Measurements from ENCODE around the gene WNT1.
A peak's percentile ranks its signal among the peaks of the same experiment; 100 is the strongest.

The WNT1 gene

DNA sequence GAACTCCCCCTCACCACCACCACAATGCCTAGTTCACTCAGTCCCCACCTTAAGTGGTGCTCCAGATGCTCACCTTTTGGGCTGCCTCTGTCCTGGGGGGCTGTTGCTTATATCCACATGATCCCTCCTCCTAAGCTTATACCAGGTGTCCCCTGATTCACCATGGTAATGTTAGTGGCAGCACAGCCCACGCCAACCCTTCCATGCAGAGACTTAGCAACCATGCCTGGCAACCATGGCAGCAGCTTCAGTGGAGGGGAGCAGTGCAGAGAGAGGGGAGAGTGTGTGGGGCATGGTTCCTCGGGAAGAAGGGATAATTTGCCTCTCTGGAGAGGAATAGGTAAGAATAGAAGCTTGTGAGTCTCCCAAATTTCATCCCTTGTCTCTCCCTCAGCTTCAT, 22.2 kb downstream of the WNT1 start:
- DNase-seq (ENCODE audit: low read depth in 2 of 2) = no peak

DNA sequence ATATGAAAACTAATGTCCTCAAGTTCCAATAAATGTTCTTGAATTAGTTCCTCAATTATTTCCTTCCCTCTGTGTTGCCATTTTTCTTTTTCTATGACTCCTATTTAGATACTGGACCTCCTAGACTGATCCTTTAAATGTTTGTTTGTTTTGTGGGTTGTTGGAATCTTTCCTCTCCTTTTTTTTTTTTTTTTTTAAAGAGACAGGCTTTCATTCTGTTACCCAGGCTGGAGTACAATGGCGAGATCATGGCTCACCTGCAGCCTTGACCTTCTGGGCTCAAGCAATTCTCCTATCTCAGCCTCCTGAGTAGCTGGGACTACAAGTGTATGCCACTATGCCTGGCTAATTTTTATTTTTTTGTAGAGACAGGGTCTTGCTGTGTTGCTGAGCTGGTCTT, 30.8 kb downstream of the WNT1 start:
- no peak for DNase-seq (ENCODE audit: low read depth in 2 of 2)

DNA sequence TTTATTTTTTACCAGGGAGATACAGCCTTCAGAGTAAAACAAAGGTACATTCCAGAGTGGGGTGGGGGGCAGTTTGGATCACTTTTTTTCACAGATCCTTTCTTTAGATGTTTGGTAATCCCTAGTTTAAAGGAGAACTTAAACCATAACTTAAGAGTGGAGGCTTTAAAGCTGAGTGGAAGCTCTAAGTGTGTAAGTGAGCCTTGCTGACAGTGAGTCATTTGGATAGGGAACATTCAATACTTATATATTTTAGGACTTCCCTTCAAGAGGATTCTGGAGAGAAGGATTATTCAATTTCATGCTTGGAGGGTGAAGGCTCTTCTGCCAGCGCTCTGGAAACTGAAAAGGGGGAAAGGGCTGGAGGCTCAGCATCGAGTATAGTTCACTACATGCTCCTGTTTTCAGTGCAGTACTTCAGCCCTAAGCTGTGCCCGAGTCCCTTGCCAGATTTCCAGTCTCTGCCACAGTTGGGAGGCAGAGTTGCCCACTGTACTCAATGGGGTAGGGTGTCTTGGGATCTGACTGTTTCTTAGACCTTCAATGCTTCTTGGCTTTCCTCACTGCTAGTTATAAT, 32.1 kb downstream of the WNT1 start:
- no peak for DNase-seq (ENCODE audit: low read depth in 2 of 2)

DNA sequence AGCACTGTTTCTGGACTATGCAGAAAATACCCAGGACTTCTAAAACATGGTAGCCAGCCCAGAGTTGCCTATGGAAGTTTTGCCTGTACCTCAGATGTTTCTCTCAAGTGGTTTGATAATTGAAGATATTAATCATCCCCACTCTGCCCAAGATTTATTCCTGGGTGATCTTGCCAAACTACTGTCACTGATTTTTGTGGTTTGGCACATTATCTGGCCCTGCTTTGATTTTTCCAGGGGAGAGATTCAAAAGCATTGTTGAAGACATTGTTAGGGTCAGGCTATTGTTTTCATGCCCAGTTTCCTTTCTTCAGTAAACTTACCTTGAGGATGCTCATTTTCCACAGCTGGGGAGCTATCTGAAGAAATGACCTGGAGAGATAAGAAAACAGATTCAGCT, 34.6 kb downstream of the WNT1 start:
- DNase-seq (ENCODE audit: low read depth in 2 of 2) = no peak

DNA sequence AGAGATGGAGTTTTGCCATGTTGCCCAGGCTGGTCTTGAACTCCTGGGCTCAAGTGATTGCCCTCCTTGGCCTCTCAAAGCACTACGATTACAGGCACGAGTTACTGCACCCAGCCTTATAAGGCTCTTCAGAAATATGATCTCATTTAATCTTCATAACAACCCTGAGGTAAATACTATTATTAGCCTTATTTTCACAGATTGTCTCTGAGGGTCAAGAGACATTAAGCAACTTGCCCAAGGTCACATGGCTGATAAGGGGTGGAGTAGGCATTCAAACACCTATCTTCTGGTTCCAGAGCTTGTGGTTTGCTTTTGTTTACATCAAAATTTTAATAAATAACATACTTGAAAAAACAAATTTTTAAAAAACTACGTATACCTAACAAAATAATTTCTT, 35.3 kb downstream of the WNT1 start:
- no peak for DNase-seq (ENCODE audit: low read depth in 2 of 2)

DNA sequence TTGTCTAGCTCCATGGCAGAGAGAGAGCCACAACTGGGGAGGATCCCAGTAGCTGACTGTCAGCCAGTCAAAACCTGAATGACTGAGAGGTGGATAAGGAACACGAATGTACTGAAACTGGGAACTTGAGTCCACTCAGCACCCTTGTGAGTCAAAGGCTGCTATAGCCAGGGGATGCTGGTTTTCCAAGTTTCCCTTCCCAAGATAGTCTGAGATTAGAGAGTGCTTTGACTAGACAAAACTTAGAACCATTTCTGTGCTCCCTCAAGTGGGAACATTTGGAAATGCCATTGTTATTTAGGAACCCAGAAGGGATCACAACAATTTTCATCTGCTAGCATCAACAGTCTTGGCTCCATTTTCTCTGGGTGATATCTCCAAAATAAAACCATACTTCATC, 36.4 kb downstream of the WNT1 start:
- DNase-seq (ENCODE audit: low read depth in 2 of 2) = no peak

DNA sequence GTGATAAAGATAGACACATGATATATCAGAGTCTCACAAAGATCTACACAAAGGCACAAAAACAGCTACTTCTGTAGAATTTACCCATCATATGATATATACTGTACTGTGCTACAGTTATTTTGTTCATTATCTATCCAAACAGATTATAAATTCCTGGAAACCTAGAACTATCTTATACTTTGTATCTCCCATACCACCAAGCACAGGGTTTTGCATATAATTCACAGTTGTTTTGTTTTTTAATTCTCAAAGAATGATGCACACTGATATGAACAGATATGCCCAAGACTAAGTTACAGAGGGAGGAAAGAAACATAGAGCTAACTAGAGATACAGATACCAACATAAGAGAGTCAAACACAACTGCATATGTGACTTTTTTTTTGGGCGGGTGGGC, 37.1 kb downstream of the WNT1 start:
- no peak for DNase-seq (ENCODE audit: low read depth in 2 of 2)

DNA sequence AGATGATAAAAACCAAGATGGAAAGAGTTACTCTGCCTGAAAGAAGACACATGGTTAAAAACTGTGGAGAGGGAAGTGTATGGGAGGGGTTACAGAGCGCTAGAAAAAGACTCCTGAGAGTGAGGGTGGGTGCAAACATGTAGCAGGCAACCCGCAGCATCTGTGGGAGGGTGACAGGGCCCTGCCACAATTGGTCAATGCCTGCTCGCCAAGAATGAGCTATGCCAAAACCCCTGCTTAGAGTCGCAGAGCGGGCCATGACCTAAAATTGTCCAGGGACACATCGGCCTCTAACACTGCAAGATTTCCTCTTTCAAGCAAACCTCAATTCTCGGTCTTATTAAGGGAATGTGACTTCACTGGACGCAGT, 39.8 kb downstream of the WNT1 start:
- no peak for DNase-seq (ENCODE audit: low read depth in 2 of 2)

DNA sequence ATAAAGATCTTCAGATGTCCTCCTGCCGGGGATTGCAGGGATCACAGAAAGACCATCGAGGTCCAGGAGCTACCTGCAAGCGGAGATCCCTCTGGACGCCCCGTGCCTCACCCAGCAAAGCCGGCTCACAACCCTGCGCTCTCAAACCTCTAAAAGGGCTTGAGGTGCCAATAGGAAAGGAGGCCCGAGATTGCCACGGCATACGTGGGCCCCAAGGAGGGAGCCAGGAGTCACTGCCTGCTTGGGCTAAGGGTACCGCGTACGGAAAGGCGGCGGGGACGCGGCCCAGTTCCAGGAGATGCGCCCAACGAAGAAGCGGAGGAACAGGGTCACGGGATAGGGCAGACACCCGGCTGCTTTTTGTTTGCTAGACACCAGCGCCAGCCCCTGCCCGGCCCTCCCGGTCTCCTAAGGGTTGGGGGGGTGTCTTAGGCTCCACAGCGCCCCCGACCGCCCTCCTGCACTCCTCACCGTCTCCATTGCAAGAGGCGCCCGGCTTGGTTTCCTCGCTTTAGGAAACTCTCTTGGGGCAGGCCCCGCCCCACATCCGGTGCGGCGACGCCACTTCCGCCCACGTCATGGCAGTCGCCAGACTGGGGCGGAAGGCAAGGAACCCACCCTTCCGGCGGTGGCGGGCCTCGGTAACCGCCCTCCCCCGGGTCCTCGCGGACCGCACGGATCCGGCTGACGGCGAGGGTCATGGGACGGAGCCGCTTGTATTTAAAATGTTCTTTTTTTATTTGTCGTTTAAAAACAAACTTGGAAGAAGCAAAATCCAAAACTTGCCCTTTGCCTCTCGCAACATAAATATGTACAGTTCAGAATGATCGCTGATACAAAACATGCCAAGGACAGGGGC, 40.4 kb downstream of the WNT1 start, which contains the start of gene PRKAG1:
TSS of gene PRKAG1 (minus strand) at position 516 of the 859 bp plus-strand sequence. CDS start at position 480, 36 bp downstream.
- DNase-seq (ENCODE audit: low read depth in 2 of 2) = peak; percentile 89 to 92

DNA sequence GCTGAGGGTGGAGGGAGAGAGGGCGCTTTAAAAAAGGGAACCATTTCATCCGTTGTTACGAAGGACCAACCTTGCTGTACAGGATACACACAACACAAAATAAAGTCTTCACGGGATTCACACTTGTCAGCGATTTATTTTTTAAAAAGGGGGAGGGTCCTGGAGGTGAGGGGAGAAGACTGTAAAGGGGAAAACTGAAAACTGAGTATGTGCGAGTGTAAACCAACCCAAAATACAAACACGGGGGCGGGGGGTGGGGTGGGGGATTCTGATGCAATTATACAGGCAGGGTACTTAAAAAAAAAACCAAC, 41.0 kb downstream of the WNT1 start:
- DNase-seq (ENCODE audit: low read depth in 2 of 2) = no peak

DNA sequence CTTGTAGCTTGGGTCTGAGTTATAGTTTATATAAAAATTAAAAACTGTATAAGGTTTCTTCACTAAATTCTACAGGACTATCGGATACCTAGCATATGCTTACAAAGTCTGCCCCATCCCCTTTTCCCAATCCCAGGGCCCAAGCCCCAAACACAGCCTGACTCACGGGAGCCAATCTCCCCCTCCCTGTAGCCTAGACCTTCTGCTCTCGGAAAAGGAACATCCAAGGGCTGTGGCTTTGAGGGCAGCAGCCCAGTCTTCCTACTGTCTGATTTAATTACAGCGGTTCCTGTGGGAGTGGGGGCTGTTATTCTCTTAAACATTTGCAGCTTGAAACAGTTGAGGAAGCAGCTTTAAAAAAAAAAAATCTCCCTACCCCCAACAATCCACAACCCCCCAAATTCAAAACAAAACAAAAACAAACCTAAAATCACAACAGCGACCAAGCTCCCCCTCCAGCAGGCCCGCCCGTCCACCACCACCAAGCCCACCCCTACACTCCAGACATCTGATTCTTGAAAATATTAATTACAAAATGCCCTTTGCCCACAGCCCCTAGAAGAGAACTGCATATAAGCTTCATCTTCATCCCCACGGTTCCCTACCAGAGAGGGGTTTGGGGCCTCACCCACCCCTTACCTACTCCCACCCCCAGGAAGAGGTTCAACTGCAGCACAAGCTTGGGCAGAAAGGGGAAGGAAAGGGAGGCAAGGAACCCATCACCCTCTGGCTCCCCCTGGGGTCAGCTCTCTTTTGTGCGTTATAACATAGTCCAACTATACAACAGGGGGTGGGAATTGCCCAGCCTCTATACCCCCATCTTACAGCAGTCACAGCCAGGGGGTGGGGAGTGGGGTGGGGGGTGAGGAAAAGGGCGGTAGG, 41.6 kb downstream of the WNT1 start:
- no peak for DNase-seq (ENCODE audit: low read depth in 2 of 2)

DNA sequence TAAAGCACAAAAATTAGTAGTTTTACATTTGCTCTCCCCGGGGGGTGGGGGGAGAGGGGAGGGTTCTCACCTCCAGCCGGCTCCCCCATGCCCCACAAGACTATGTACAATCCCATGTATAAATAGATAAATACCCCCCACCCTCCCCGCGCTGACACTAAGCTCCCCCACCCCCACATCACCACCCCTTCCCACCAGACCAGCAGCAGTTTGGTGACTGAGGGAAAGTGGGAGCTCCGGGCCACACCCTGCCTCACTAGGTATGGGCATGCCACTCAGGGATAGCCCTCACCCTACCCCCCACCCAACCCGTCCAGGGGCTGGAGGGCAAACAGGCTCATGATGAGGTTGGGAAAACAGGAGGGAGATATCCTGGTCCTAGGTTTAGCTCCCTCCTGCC, 42.3 kb downstream of the WNT1 start:
- DNase-seq (ENCODE audit: low read depth in 2 of 2) = no peak

DNA sequence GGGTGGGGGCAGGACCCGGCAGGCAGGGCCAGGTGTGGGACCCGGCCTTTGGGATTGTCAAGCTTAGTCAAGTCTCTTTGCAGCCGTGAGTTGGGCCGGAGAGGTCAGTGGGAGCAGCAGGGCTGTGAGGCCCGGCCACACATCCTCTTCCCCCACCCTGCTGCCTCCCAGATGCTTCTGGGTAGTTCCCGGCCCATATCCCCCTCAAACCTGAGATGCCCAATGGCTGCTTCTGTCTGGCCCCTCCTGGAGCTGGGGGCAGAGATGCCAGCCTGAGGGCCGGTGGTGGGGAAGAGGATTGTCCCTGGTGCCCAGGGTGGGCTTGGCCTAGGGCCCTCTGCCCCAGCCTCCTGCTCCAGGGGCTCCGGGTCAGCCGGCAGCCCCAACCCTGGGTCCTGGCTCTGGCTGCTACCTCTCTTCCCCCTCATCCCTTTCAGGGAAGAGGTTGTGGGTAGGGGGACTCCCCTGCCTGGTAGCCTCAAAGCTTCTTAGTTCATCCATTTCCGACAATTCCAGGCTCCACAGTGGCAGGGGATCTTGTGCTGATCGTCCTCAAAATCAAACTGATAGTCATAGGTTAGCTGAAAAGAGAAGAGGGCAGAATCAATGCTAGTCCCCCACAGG, 43.3 kb downstream of the WNT1 start:
- DNase-seq (ENCODE audit: low read depth in 2 of 2) = no peak

DNA sequence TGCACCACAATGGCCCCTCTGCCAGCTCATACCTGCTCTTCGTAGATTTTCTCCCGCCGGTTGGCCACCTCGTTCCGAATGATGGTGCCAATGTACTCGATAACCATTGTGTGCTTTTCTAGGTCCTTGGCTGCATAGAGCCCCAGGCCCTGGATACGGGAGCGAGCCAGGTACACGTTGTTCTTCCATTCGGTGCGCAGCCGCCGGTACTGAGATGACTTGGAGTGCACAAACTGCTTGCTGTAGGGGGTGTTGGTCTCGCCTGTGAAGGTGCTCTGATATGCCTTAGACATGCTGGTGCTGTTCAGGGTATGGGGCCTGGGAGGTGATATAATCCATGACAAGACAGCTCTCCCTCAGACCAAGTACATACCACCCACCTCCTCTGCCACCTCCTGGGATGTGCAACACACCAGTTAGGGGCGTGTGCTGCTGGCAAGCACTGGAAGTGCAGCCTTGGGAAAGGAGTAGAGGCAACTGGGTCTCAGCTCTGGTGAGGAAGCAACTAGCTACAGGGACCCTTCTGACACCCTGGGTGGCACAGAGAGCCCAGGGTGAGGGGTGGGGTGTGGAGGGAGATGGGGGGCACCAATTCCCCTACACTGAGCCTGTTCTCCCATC, 44.5 kb downstream of the WNT1 start:
- DNase-seq (ENCODE audit: low read depth in 2 of 2) = no peak

DNA sequence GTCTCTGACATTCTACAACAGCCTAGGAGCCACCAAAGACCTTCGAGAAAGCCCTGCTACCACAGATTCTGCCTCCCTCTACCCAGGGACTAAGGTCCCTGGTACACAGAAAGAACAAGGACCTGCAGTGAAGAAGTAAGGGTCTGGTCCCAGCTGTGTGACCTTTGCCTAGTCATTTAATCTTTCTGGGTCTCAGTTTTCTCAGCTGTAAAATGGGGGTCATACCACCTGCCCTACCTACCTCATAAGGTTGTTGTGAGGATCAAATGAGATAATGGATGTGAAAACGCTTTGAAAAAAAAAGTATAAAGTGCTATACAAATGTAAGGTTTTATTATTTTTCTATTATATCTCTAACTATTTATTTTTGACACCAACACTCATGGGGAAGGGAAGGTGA, 45.7 kb downstream of the WNT1 start:
- no peak for DNase-seq (ENCODE audit: low read depth in 2 of 2)

DNA sequence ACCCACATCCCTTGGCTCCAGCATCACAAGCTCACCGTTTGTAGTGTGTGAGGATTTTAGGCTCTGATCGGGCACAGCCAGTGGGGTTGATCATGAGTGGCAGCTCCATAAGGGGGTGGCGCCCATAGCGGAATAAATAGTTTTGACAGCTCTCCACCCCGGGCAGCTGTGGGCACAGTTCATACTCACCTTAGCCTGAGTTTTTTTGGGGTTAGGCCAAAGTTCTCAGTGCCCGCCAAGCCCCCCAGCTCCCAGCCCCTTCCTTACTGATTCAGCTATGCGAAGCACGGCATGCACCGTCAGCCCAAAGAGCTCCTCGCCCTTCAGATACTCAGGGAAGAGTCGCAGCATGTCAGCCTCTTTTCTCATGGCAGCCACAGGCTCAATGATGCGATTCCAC, 46.4 kb downstream of the WNT1 start:
- no peak for DNase-seq (ENCODE audit: low read depth in 2 of 2)

DNA sequence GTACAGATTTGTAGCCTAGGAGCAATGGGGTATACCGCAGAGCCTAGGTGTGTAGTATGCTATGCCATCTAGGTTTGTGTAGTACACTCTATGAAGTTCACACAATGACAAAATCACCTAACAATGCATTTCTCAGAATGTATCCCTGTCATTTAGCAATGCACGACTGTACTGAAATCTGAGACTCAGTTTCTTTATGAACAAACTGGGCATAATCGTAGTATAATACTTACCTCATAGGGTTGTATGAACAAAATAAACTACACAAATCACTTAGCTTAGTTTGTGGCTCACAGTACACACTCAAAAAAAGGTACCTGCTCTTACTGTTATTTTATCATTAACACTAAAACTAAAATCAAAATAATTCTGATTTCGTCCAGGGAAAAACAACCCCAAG, 47.3 kb downstream of the WNT1 start:
- no peak for DNase-seq (ENCODE audit: low read depth in 2 of 2)

DNA sequence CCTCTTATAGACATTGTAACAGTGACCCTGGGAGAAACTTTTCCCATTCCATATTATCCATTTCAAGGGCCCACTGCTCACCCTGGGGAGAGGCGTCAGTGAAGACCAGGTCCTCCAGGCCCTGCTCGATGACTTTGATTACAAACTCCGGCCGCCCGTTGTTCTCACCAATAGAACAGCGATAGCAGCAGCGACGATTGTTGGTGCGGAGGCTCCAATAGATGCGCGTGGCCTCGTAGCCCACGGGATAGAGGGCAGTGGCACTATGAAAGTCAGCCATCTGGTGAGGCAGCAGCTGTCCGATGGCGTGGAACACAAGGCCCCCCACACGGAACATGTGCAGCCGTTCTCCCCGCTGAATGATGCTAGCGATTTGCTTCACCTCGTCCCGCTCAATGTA, 48.0 kb downstream of the WNT1 start:
- no peak for DNase-seq (ENCODE audit: low read depth in 2 of 2)

DNA sequence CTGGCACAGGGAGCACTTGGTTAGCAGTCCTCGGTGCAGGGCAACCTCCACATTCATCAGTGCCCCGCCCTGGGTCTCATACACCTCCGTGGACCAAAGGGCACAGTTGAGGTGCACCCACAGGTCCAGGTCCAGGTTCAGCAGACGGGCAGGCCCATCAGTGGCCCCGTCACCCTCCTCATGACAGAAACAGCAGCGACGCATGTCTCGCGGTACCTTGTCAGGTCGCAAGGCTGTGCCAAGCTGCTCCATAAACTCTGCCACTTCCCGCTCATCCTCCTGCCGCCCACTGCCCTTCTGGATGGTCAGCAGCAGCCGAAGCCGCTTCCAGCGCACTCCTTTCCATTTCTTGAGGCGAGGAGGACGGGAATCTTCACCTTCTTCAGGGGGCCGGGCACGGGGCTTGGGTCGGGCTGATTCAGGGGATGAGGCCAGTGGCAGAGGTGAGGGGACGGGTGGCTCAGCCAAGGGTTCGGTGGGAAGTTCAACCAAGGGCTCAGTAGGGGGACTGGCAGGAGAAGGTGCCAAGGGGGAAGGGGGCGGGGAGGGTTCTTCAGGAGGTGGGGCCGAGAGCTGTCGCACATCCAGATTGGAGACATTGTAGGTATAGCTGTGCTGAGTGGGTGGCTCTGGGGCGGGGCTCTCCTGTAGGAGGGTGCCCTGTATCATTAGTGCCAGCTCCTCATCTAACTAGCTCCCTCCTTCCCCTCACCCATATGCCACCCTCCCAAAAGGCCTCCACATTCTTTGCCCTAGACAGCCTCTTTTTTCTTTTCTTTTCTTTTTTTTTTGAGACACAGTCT, 48.8 kb downstream of the WNT1 start:
- no peak for DNase-seq (ENCODE audit: low read depth in 2 of 2)

DNA sequence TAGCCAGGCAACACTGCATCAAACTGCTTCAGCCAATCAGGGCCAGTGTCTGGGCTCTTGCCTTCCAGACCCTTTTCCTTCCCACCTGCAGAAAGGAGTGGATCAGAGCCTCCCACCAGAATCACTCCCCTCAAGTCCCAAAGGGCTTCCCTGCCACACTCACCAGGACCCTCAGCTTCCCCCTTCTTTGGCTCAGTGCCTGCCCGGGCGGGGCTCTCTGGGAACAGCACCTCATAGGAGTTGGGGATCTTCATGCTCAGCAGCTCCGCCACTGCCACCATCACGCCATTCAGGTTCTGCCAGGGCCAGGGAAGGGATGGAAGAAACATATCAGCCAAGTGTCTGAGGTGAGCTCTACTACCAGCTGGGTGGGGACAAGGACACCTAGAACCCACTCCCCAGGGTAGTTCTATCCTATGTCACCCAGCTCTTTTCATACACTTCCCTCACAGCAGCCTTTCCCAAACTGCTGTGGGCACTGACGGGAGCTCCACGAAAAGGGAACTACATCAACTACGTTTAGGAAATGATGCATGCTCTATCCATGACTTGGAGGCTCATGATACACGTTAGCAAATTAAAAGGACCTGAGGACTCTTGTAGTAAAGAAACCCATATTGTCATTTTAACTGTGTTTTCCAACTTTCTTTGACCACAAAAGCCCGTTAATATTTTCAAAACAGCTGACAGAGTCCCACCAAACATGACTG, 49.9 kb downstream of the WNT1 start:
- no peak for DNase-seq (ENCODE audit: low read depth in 2 of 2)

All from stimulated activated CD4-positive, alpha-beta T cell treated with anti-CD3 and anti-CD28 coated beads, Interleukin-1b, Interleukin-23, amount 100 ng/mL, for 4 hours (primary cell).